Stimulated activated CD8-positive, alpha-beta memory T cell treated with anti-CD3 and anti-CD28 coated beads, Interleukin-12 subunit alpha, Interleukin-12 subunit beta, amount 100 ng/mL, for 4 hours (primary cell): Measurements from ENCODE around the gene TRIB2.

Experiments used
- DNase-seq: peaks from one replicate; pipeline ENCODE4 v3.0.0-alpha.2; 2020; ENCODE audit warnings: low read depth

TRIB2 gene

DNA sequence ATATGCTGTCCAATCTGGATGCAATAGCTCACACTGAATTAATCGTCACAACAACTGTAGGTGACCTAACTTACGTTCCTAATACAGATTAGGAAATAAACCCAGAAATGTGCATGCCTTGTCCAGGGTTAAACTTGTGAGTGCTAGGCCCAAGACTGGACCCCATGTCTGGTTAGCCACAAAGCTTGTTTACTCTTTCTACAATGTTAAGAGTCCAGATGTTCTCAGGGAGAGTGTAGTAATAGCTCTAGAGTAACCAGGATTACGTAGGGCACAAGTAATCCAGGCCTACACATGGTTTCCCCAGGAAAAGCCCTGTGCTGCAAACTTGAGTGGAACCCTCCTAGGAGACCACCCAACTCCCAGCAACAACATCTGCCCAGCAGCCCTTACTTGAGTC is 26.2 kb downstream of the TRIB2 start:
- DNase-seq = no peak

DNA sequence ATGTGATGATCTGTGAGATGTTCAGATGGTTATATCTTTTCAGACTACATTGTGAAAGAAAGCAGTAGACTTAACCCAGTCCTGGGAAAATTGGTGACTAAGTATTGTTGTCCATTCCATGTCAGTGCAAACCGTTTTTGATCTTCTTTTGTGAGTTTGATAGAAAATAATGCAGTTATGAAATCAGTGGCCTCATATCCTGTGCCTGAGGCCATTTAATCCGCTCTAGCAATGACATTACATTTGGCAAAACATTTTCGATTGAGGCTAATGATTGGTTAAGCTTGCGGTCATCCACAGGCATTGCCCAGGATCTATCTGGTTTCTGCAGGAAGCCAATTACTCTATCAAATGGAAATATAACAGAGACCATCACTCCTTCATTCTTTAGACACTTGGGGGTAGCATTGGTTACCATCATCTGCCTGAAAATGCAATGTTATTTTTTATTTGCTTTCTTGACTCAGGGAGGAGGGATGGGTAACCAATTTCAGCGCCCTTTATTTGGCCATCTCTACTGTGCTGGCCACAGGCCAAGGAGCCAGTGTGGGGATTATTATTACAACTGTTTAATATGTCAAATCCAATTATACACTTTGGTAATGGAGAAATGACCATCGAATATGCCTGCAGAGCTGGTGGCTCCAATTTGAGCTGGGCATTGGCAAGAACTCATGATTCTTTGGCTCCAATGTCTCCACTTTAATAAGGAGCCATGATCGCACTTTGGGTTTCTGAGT is 33.6 kb downstream of the TRIB2 start:
- DNase-seq = no peak

DNA sequence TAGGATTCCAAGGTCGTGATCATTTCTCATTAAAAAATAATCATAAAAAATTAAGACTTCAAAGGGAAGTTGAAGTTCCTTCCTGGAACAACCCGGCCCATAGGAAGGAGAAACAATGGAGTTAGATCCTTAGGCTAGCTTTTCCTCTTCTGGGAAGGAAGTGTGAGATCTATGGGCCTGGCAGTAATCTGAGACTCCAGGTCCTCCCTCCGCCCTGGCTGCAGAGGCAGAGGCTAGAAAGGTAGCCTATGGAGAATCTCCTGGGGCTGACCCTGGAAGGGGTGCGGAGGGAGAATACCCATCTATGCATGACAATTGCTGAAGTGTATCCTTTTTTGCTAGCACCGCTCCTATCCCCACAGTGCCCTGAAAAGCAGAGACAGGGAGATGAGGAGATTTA is 37.9 kb downstream of the TRIB2 start:
- DNase-seq = no peak

DNA sequence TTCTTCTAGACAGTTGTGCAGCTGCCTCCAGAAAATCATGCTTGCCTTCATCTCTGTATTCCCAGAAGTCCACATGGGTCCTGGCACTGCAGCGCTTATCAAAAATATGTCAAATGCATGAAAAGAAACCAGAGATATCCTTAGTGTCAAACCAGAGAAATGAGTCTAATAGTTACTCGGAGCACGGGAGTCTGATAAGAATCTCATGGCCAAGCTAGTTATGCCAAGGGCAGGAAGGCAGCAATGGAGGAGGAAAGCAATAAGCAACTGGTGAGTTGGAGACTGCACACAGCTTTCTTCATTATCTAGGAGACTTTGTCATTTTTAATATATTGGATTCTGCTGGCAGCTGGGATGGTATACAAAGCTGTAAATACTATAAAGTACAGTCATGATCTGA is 38.6 kb downstream of the TRIB2 start:
- DNase-seq = no peak

DNA sequence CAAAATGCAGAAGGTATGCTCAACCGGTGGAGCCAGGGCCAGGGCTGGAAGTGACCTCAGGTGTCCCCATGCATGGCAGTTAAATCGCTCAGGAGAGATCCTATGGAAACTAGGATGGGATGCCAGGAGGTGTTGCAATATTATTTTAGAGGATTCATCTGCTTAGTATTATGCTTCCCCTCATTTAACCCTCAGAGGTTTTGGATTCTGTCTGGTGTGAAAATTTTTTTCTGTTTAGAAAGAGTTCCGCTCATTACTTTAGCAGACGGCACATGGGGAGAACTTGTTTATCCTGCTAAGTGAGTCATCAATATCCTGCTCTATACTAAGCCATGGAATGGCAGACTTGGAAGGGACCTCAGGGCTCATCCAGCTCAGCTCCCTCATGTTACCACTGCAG is 42.5 kb downstream of the TRIB2 start:
- DNase-seq = no peak

DNA sequence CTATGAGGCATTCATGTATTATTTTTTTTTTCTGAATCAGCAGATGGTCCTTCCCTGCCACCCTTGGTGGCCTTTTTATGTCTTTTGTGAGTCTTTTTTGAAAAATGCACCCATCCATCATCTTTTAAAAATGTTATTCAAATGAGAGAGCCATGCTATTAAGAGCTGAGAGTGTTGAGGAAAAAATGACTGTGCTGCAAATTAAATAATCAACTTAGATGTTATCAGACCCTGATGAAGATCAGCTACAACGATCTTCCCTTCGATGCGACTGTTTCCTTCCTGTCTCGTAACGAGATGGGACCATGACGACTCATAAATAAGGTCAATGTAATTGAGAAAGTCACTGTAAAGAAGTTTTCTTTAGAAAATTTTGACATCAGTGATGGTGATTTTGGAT is 44.4 kb downstream of the TRIB2 start:
- DNase-seq = no peak

DNA sequence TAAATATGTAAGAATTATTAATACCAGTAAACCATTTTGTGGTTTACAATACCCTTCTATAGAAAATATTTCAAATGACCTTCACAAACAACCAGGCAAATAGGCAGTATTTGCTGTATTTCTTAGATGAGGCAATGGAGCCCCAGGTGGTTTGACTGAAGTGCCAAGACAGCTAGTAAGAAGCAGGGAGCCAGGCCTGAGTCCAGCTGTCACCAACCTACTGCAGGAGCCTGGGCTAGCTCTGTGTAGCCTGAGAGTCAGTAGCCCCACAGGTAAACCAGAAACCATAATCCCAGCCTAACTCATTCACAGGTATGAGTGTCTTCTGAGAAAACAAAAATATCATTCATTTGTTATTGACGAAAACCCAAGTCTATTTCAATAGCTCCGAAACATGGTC is 45.6 kb downstream of the TRIB2 start:
- no peak for DNase-seq

DNA sequence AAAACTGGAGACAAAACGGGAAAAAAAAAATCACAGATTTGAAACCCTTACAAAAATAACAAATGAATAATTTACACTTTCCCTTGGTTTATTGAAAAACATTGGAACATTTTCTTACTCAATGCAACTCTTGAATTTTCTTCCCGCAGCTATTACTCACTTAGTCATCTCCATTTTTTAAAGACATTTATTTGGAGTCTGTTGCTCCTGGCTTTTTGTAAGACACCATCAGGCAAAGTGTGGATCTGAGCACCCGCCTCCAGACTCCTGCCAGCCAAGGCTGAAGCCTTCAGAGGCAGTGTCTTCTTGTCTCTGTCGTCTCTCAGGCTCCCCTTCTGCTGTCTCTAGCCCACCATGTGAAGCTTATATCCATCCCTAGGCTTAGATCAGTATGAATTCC is 46.2 kb downstream of the TRIB2 start:
- no peak for DNase-seq

DNA sequence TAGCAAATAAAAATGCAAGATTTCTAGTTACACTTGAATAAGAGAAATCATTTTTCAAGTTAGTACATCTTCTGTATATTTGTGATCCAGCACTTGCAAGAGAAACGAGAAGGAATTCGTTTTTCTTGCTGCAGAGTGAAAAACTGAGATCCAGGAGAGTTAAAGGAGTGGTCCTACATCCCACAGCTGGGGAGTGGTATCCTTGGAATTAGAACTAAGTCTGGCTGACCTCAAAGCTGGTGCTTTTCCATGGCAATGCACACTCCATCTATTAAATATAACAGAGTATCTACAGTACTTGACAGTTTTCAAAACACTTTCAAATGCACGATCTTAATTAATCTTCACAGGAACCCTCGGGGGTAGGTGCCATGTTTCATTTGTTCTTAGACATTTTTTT is 46.8 kb downstream of the TRIB2 start:
- no peak for DNase-seq

DNA sequence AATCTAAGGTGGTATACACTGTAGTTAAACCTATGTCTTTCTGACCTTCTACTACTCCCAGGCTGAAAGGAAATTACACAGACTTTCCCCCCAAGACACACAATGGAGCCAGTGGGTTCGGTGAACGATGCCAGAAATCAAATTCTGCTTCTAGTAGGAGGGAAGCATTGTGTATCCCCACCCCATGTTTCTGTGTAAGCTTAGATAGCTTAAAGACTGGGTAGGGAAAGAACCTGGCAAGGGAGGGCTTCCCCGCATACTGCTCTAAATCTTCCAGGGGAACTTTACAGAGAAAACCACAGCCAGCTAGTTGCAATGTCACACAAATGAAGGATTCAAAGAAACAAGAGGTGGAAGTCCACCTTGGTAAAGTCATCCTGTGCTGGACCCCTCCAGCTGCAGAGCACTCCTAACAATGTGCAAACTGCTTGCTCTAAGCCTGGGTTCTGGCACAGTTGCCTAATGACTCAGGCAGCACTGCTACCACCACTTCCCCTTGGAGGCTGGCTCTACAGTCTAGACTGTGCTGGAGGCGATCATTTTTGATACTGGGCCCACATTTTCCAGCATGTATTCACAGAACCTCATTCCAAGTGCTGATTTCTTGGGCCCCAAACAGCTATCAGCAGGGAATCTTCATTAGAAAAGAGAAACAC is 47.5 kb downstream of the TRIB2 start:
- DNase-seq = no peak

DNA sequence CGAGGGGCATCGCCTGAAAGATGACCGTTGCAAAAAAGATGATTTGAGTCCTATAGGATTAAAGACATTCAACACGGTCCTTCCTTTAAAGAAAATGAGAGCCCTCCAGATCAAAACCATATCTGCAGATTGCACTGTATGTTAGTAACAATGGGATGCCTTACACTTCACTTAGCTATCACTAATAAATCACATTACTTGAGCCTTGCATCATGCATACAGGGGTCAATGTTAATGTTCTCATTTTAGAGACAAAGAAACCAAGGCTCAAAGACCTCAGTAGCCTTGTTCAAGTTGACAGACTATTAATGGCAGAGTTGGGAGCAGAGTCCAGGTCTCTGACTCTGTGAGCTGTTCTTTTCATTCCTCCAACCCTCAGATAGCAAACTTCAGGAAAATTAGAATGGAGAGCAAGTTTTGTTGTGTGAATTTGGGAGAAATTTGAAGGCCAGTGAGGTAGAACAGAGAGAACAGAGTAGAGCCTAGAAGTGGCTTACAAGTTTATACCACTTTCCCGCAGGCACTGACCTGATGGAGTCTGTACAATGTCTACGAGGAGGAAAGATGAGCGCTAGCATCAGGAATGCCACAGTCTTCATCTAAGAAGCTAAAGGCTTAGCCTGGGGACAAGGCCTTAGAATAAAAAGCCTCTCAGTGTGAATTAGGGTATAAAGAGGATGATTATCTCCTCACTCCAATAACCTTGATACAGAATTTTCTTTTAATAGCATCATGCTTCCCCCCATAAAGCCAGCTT is 48.3 kb downstream of the TRIB2 start:
- DNase-seq = no peak

DNA sequence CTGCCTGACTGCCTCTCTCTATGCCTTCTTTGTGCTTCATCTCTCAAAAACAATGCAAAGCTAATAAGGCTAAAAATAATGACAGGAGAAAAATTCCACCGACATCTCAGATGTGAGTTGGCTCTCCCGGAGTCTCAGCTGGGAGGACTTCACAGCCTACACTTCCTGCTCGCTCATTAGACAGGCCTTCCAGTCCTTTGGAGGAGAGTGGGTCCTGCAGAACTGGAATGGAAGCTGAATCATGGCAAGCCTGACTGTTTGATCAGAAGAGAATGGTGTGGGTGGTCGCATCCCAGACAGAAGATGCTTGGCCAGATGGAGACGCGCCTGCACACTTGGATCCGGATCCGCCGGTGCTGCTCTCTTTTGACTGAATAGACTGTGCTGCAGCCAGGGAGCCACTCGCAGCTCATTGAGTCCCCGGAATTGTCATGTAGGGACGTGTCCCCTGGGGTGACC is 49.7 kb downstream of the TRIB2 start:
- DNase-seq = no peak

DNA sequence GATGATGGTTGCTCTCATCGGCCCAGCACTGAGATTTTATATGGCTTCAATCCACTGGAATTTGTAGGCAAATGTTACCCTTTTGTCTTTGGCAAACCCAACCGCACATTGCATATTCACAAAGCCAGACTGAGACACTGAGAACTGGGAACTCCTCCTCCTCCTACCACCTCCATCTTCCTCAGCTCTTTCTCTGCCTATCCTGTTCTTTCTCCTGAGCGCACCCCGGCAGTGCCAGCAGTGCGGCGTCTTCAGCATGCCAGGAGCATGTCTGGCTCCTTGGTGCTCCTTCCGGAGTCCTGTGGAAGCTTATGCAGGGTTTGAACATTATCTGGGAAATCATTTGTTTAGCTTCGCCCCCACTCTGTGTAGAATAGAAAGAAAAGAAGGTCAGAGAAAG is 50.8 kb downstream of the TRIB2 start:
- DNase-seq = no peak

DNA sequence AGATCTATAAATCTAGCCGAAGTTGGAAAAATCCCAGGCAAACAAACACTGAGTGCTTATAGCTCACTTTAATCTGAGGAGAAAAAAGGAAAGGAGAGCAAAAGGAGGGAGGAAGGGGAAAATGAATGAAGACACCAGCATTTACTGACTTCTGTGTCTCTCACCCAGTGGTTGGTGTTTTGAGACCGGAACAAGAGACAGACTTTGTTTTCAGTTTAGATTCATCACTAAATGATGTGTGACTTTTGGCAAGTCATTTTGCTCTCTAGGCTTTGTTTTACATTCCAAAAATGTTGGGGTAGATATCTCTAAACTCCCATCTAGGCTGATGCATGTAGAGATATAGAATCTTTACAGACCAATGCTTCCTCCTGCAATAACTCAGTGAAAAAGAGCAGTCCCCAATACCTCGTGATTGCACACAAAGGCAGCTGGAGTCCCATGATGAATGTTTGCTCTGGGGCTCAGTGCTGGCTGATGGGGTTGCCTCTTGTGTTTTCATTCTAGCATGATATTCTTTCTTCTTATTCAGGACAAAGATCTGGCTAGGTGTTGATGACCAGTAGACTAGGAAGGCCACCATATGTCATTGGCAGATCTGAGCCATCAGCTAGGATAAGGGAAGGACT is 51.4 kb downstream of the TRIB2 start:
- no peak for DNase-seq

DNA sequence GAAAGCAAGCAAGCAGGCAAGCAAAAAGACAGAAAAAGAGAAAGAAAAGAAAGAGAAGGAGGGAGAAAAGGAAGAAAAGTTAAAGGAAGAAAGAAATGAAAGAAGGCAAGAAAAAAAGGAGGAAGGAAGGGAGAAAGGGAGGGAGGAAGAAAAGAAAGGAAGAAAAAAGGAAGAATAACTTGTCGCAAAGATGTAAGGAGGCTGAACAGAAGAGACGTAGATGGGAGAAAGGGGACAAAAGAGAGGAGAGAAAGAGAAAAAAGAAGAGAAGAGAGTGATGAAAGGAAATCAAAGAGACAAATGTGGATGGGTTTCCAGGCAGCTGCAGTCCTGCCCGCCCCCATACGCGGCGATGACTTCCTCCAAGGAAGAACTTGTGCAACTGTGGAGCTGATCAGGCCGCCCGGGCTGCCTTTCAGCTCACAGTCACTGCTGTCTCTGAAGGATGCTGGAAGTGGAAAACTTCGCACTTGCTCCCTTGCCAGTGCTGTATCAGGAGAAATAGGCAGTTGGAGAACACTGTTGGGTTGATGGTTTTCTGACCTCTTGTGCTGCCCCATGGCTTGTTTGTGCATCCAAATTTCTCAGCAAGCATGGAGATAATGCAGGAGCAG is 52.9 kb downstream of the TRIB2 start:
- no peak for DNase-seq

DNA sequence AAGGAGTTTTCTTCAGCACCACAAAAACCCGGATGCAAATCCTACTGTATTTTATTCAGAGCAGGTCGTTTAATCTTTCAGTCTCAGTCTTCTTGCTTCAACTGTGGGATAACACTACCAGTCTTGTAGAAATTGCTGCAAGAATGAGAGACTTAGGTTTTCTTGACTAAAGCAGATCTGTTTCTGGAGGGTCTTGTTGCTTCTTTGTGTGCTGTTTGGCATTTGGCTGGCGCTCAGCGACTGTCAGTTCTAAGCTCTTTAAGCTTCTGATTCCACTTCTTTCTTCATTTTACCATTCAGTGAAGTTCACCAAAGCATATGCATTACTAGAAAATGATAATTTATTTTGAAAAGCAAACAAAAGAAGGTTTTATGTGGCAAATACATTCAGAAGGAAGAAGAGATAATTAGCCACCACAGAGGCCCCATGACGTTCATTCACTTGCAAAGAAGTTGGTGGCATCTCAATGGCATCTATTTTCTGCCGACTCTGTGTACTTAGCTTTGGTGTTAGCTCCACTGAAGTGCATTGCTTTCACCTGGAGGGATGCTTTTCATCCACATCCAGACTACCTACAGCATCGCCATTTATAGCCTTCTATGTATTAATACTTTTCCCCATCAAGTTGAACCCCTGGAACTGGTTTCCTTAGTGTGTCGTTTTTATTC is 53.7 kb downstream of the TRIB2 start:
- no peak for DNase-seq

DNA sequence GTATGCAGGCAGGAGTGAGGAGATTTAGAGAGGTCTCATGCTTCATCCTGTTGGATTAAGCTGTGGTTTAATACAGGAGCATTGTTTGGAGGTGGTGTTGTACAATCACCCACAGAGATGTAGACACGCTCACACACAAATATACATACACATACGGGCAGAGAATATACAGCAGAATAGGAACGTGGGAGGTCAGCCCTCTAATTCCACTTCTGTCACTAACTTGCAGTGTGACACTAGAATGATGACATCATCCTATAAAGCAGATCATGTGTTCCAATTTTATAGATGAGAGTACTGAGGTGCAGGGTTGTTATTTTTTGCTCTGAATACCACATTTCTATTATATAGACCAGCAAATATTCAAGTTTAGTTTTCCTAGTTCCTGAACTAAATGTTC is 54.4 kb downstream of the TRIB2 start:
- DNase-seq = no peak

DNA sequence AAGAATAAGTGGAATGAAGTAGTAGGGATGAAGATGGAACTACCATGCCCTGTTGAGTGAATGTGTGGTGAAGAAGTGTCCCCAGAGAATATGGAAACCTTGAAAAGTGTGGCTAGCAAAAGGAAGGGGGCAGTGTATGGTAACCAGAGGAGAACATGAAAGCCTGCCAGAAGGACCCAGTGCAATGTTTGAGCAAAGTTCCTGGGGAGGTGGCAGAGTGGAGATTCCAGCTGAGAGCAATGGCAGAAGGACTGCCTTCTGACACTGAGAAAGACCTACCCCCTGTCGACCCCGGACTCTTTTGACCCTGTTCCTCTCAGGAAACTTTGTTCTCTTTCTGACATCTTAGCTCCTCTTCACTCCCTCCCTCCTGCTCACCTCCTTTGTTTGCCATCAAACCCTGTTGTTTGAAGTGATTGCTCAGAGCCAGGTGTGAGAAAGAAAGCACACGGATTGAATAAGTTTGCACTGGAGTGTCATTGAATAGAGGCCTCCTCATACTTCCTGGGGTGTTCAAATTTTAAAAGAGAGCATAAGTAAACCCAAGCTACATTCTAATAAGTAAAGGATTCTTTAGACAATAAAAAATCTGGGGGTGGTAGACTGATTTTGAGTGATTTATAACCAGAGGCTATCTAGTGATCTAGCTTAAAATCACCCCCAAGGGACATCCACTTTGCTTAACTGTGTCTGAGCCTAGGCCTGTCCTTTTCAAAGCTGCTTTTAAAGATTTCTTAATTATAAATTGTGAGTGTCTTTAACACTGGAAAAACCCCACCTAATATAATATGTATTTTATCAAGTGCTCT is 57.1 kb downstream of the TRIB2 start:
- no peak for DNase-seq

DNA sequence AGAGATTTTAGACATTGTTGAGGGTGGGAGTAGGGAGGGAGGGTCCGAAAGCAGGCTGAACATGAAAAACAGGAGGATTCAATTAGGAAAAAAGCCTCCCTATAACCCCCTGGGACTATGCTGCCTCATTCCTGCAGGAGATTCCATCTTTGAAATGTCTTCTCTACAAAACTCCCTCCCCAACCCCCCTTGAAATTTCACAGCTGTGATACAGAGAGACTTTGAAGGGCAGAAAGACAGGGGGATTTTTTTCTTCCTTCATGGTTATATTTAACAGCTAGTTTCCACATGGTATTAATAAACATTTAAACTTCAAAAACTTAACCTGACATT is 57.6 kb downstream of the TRIB2 start:
- no peak for DNase-seq

DNA sequence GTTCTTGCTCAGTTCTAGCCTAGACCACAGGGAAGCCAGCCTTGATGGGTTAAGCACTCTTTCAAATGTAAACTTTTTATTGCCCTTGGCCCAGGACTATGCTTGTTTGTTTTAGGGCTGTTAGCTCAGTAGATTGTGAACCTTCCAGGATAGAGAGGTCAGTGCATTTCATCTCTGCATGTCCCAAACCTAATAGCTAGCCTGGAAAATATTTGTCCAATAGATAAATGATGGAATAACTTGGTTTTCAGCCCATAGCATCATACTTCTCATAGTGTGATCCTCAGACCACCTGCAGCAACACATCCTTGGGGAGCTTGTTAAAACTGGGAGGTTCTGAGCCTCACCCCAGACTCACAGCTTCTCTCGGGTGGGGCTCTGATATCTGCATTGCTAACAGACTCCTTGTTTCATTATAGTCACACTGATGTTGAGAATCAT is 59.8 kb downstream of the TRIB2 start:
- DNase-seq = no peak

DNA sequence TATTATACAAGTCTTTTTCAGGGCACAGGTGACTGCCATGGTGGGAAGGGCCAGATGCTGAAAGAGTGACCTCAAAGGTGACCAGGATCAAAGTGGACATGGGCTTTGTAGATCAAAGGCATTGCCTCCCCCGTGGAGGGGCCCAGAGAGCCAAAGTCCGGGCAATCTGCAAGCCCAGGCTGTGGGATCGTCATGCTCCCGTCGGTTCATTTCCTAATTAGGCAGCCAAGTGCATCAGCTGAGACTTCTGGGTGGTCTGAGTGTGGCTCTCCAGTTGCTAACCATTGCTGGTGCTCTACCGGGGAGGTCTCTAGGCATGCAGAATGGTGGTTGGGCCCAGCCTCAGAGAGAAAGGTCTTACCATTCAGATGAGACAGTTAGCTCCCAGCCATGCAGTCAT is 61.6 kb downstream of the TRIB2 start:
- no peak for DNase-seq
